IMR-90 (cell line): ENCODE data around the gene ANKRD33B. TPM values are rescaled to one million over a fixed set of nuclear protein-coding genes. Genes with fewer than 3 reads are reported as not detected.

Experiments
- ATAC-seq: fragments of 200-7000 bp; cut with Tn5 transposase; 2 replicates; pipeline ENCODE4 v1.9.1; 2020; ENCODE audit warnings: low read depth, mild to moderate bottlenecking, moderate library complexity
- BruUV-seq: library from RNA; stranded (reverse); fragments of 400-500 nt; replicated peaks from 2 replicates; lab custom pipeline; 2021; lab: Mats Ljungman, UMichigan
- CTCF ChIA-PET: fragments of 300-600 bp; formaldehyde crosslinking; extraction: SDS; loops from one replicate; lab custom pipeline; 2021; ENCODE audit warnings: antibody characterized with exemption; lab: Yijun Ruan, JAX
- POLR2A ChIA-PET: fragments of 300-600 bp; sonication (Branson Sonifier 250); formaldehyde crosslinking; loops from one replicate; lab custom pipeline; 2022; ENCODE audit warnings: antibody characterized with exemption; ENCODE audit not compliant: unreplicated experiment; lab: Charles Lee
- DNase-seq: peaks from one replicate; pipeline ENCODE4 v3.0.0; 2013
- H2AFZ ChIP-seq: replicated peaks from 2 replicates; pipeline ENCODE3; 2013; ENCODE audit warnings: low read length, mild to moderate bottlenecking; ENCODE audit not compliant: poor library complexity
- H2AK5ac ChIP-seq: 2 replicates; pipeline ENCODE4 v1.6.1; 2013; ENCODE audit warnings: low read depth, low read length, inconsistent platforms
- H2AK9ac ChIP-seq: replicated peaks from 2 replicates; pipeline ENCODE3; 2013; ENCODE audit warnings: mild to moderate bottlenecking, low read depth, low read length, moderate library complexity; ENCODE audit not compliant: poor library complexity
- H2BK120ac ChIP-seq: 2 replicates; pipeline ENCODE4 v1.6.1; 2013; ENCODE audit warnings: low read depth, low read length, inconsistent platforms
- H2BK15ac ChIP-seq: 3 replicates; pipeline ENCODE4 v1.6.1; 2013; ENCODE audit warnings: low read depth, low read length, inconsistent platforms
- H2BK20ac ChIP-seq: 2 replicates; pipeline ENCODE4 v1.6.1; 2013; ENCODE audit warnings: low read depth, mild to moderate bottlenecking, inconsistent platforms, low read length, moderate library complexity
- H2BK5ac ChIP-seq: 2 replicates; pipeline ENCODE4 v1.6.1; 2013; ENCODE audit warnings: mild to moderate bottlenecking, low read depth, low read length, inconsistent platforms; ENCODE audit not compliant: poor library complexity, severe bottlenecking
- H3K14ac ChIP-seq: replicated peaks from 2 replicates; pipeline ENCODE4 v1.6.1; 2013; ENCODE audit warnings: low read depth, low read length, inconsistent platforms
- H3K18ac ChIP-seq: 2 replicates; pipeline ENCODE4 v1.6.1; 2013; ENCODE audit warnings: low read depth, low read length, control low read depth
- H3K23ac ChIP-seq: 2 replicates; pipeline ENCODE4 v1.6.1; 2013; ENCODE audit warnings: low read depth, low read length, inconsistent platforms
- H3K27ac ChIP-seq: 2 replicates; pipeline ENCODE4 v1.5.1; 2013; ENCODE audit warnings: mild to moderate bottlenecking, control low read depth, low read length; ENCODE audit not compliant: insufficient read depth
- H3K27me3 ChIP-seq: 2 replicates; pipeline ENCODE4 v1.6.1; 2013; ENCODE audit warnings: low read length; ENCODE audit not compliant: control insufficient read depth, insufficient read depth
- H3K36me3 ChIP-seq: 2 replicates; pipeline ENCODE4 v1.6.1; 2013; ENCODE audit warnings: low read length, mixed read lengths; ENCODE audit not compliant: control insufficient read depth, insufficient read depth
- H3K4ac ChIP-seq: 2 replicates; pipeline ENCODE4 v1.6.1; 2013; ENCODE audit warnings: low read depth, low read length, inconsistent platforms
- H3K4me1 ChIP-seq: 2 replicates; pipeline ENCODE4 v1.6.1; 2013; ENCODE audit warnings: low read length, mixed read lengths; ENCODE audit not compliant: control insufficient read depth, insufficient read depth
- H3K4me2 ChIP-seq: 2 replicates; pipeline ENCODE4 v1.6.1; 2013; ENCODE audit warnings: low read depth, mild to moderate bottlenecking, control low read depth, low read length, moderate library complexity
- H3K4me3 ChIP-seq: 2 replicates; pipeline ENCODE4 v1.5.1; 2013; ENCODE audit warnings: low read depth, mild to moderate bottlenecking, control low read depth, low read length, moderate library complexity; ENCODE audit not compliant: insufficient read depth
- H3K56ac ChIP-seq: 2 replicates; pipeline ENCODE4 v1.6.1; 2013; ENCODE audit warnings: low read length, inconsistent platforms; ENCODE audit not compliant: insufficient read depth; ENCODE audit errors: extremely low read depth
- H3K79me1 ChIP-seq, 2 experiments: 2 replicates each; pipeline ENCODE4 v1.6.1; 2013; ENCODE audit warnings: low read length in 2 of 2, inconsistent platforms in 1 of 2, low read depth in 1 of 2
- H3K9ac ChIP-seq: 2 replicates; pipeline ENCODE4 v1.6.1; 2013; ENCODE audit warnings: low read depth, low read length, control low read depth
- H3K9me1 ChIP-seq: 2 replicates; pipeline ENCODE4 v1.6.1; 2013; ENCODE audit warnings: low read length, inconsistent platforms; ENCODE audit not compliant: insufficient read depth
- H3K9me3 ChIP-seq: 2 replicates; pipeline ENCODE4 v1.6.1; 2013; ENCODE audit warnings: low read length; ENCODE audit not compliant: control insufficient read depth, insufficient read depth
- H4K20me1 ChIP-seq: 2 replicates; pipeline ENCODE4 v1.6.1; 2013; ENCODE audit warnings: low read length, inconsistent platforms; ENCODE audit not compliant: insufficient read depth
- H4K5ac ChIP-seq: 2 replicates; pipeline ENCODE4 v1.6.1; 2013; ENCODE audit warnings: mild to moderate bottlenecking, low read depth, low read length, control low read depth
- H4K8ac ChIP-seq, 2 experiments: 2 replicates each; pipeline ENCODE4 v1.6.1; 2013; ENCODE audit warnings: low read depth in 2 of 2, low read length in 2 of 2, control low read depth in 1 of 2, inconsistent platforms in 1 of 2
- H4K91ac ChIP-seq: 2 replicates; pipeline ENCODE4 v1.6.1; 2013; ENCODE audit warnings: low read depth, low read length, inconsistent platforms; ENCODE audit not compliant: insufficient read depth
- BHLHE40 ChIP-seq: fragments of 150-350 bp; IDR thresholded peaks from 2 replicates; pipeline ENCODE4 v1.6.1; 2016; ENCODE audit warnings: mild to moderate bottlenecking, low read depth, low read length
- CEBPB ChIP-seq: IDR thresholded peaks from 2 replicates; pipeline ENCODE4 v1.6.1; 2012; ENCODE audit warnings: low read depth, low read length, improper control_type of control experiment
- CHD1 ChIP-seq: IDR thresholded peaks from 2 replicates; pipeline ENCODE4 v1.6.1; 2012; ENCODE audit warnings: low read depth, low read length, improper control_type of control experiment
- ELK1 ChIP-seq: fragments of 150-350 bp; IDR thresholded peaks from 2 replicates; pipeline ENCODE4 v1.6.1; 2016; ENCODE audit warnings: low read depth, mild to moderate bottlenecking, low read length, moderate library complexity, borderline replicate concordance
- MAFK ChIP-seq: IDR thresholded peaks from 2 replicates; pipeline ENCODE4 v1.6.1; 2012; ENCODE audit warnings: low read depth, low read length, improper control_type of control experiment
- MAZ ChIP-seq: IDR thresholded peaks from 2 replicates; pipeline ENCODE4 v1.6.1; 2012; ENCODE audit warnings: low read depth, mild to moderate bottlenecking, low read length, improper control_type of control experiment, moderate library complexity, borderline replicate concordance
- MXI1 ChIP-seq: IDR thresholded peaks from 2 replicates; pipeline ENCODE4 v1.6.1; 2012; ENCODE audit warnings: low read depth, mild to moderate bottlenecking, low read length, moderate library complexity, borderline replicate concordance
- NFE2L2 ChIP-seq: fragments of 150-350 bp; IDR thresholded peaks from 2 replicates; pipeline ENCODE4 v1.6.1; 2016; ENCODE audit warnings: low read depth, mild to moderate bottlenecking, low read length
- POLR2A ChIP-seq: IDR thresholded peaks from 2 replicates; pipeline ENCODE4 v1.6.1; 2012; ENCODE audit warnings: mild to moderate bottlenecking, low read depth, low read length
- RAD21 ChIP-seq: IDR thresholded peaks from 2 replicates; pipeline ENCODE4 v1.6.1; 2012; ENCODE audit warnings: low read length, improper control_type of control experiment
- RCOR1 ChIP-seq: IDR thresholded peaks from 2 replicates; pipeline ENCODE4 v1.6.1; 2012; ENCODE audit warnings: mild to moderate bottlenecking, low read length, improper control_type of control experiment; ENCODE audit not compliant: insufficient replicate concordance
- RFX5 ChIP-seq: IDR thresholded peaks from 2 replicates; pipeline ENCODE4 v1.8.0; 2012; ENCODE audit warnings: low read depth, mild to moderate bottlenecking, low read length, moderate library complexity
- SMC3 ChIP-seq: fragments of 150-350 bp; IDR thresholded peaks from 2 replicates; pipeline ENCODE4 v1.6.1; 2016; ENCODE audit warnings: low read depth, mild to moderate bottlenecking, antibody characterized with exemption, low read length, moderate library complexity
- WGBS, 2 experiments: methylation state at CpG; one replicate each; pipeline versions ENCODE4 v1.1.5 to v1.1.7; 2013; ENCODE audit warnings: missing lambda C conversion rate in 2 of 2; ENCODE audit not compliant: insufficient read length in 1 of 2; ENCODE audit errors: extremely low coverage in 2 of 2; 5-methylcytosine and 5-hydroxymethylcytosine counted together
- dilution Hi-C: fragments of 300-500 bp; cut with HindIII; formaldehyde crosslinking; loops from one replicate; pipeline ENCODE4 v1.14.3; 2018; ENCODE audit warnings: low sequenced_read_pairs; ENCODE audit not compliant: unreplicated experiment
- in situ Hi-C: fragments of 300-500 bp; cut with MboI; formaldehyde crosslinking; loops from 3 replicates; pipeline ENCODE4 v1.14.3; 2019; ENCODE audit warnings: low sequenced_read_pairs, inconsistent platforms, mixed read lengths
- intact Hi-C: fragments of 100-400 bp; cut with micrococcal nuclease; formaldehyde crosslinking; loops from 2 replicates; pipeline ENCODE4 v1.10.0; 2022
- polyA plus RNA-seq, 3 experiments: library from polyadenylated mRNA; depleted of rRNA; stranded (reverse); fragments of >200 nt; gene quantifications; 2 replicates each; pipeline ENCODE4 v1.2.3, GENCODE V29; 2012; ENCODE audit warnings: low replicate concordance in 1 of 3
- total RNA-seq: library from RNA; depleted of rRNA; stranded (reverse); fragments of >200 nt; gene quantifications from 2 replicates; pipeline ENCODE4 v1.2.3, GENCODE V29; 2012
- TF ChIP-seq, protein P1 (sequence below): fragments of 150-350 bp; IDR thresholded peaks from 2 replicates; pipeline ENCODE4 v1.6.1; 2017; ENCODE audit warnings: mild to moderate bottlenecking, antibody characterized with exemption, low read length, low read depth
- TF ChIP-seq, protein P2 (sequence below): conservative IDR thresholded peaks from 2 replicates; pipeline ENCODE4 v1.5.1; 2012; ENCODE audit warnings: mild to moderate bottlenecking, low read depth, low read length, improper control_type of control experiment

Gene ANKRD33B
- total and polyA plus RNA-seq, 2 of the 4 experiments (the other 2 are of a cell fraction) = 2.5 to 3.3 TPM

- Histone ChIP-seq H4K91ac (no peak overlapping the region), H2BK20ac (no peak overlapping the region), H2AK9ac (no peak overlapping the region), H2BK15ac (no peak overlapping the region), H3K27ac (no peak overlapping the region), H3K14ac (no peak overlapping the region), H3K9me1 (peaks cover 12% of the 10 kb centered on the region), H3K4ac (no peak overlapping the region), H3K4me1 (peaks cover 9% of the 10 kb centered on the region), H4K20me1 (peaks cover 45% of the 10 kb centered on the region), H3K9ac (no peak overlapping the region), H3K36me3 (peaks cover 19% of the 10 kb centered on the region), H3K9me3 (no peaks in the 10 kb centered on the region), H3K79me1 (peaks cover 25 to 67% of the 10 kb centered on the region in 2 experiments), H2BK120ac (no peak overlapping the region), H3K4me2 (no peak overlapping the region), H2AFZ (no peak overlapping the region), H3K23ac (no peak overlapping the region), H4K8ac (no peak overlapping the region), H2AK5ac (0 out of 2 replicates have a peak overlapping the region, but pooled peaks have one; percentile 23), H3K27me3 (no peaks in the 10 kb centered on the region), H3K4me3 (no peak overlapping the region), H3K56ac (no peak overlapping the region), H2BK5ac (no peak overlapping the region), H4K5ac (no peak overlapping the region), H3K18ac (no peak overlapping the region)
- WGBS, 2 experiments = 82% methylated on average over 4 of the region's 15 CpGs; no CpG with 5 or more reads in 1 of the 2 experiments
- ChIA-PET POLR2A (no interaction called here), CTCF (interaction anchor here (1.2 kb wide), 1 partner anchor 9 kb away, joined by 3 read pairs; no protein-coding TSS in a partner anchor)
- in situ Hi-C loops = no loop called here
- dilution Hi-C loops = no loop called here
- no peak for DNase-seq
- intact Hi-C loops = no loop called here
- no TSS peak for BruUV-seq
- no peak for ATAC-seq
- TF ChIP-seq ELK1 (no peak), RFX5 (no peak), CEBPB (no peak), NFE2L2 (no peak), MAZ (no peak), POLR2A (no peak), MXI1 (no peak), CHD1 (no peak), RCOR1 (no peak), BHLHE40 (no peak), SMC3 (no peak), MAFK (no peak), RAD21 (no peak)
- TF ChIP-seq, protein P1, sequence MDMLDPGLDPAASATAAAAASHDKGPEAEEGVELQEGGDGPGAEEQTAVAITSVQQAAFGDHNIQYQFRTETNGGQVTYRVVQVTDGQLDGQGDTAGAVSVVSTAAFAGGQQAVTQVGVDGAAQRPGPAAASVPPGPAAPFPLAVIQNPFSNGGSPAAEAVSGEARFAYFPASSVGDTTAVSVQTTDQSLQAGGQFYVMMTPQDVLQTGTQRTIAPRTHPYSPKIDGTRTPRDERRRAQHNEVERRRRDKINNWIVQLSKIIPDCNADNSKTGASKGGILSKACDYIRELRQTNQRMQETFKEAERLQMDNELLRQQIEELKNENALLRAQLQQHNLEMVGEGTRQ = no peak
- TF ChIP-seq, protein P2, sequence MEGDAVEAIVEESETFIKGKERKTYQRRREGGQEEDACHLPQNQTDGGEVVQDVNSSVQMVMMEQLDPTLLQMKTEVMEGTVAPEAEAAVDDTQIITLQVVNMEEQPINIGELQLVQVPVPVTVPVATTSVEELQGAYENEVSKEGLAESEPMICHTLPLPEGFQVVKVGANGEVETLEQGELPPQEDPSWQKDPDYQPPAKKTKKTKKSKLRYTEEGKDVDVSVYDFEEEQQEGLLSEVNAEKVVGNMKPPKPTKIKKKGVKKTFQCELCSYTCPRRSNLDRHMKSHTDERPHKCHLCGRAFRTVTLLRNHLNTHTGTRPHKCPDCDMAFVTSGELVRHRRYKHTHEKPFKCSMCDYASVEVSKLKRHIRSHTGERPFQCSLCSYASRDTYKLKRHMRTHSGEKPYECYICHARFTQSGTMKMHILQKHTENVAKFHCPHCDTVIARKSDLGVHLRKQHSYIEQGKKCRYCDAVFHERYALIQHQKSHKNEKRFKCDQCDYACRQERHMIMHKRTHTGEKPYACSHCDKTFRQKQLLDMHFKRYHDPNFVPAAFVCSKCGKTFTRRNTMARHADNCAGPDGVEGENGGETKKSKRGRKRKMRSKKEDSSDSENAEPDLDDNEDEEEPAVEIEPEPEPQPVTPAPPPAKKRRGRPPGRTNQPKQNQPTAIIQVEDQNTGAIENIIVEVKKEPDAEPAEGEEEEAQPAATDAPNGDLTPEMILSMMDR = no peak
Measured at GRCh38 chr5:10636363-10637142, 72.7 kb downstream of the ANKRD33B start.
